NCI-H1092 (cell line): ENCODE measurements around the gene DYDC1.
"Not testable (repeated sequence)": the region's sequence is repeated elsewhere in the genome, so short reads cannot be mapped to it uniquely, and the experiment has no call there.

Source experiments
- DNase-seq: peaks from one replicate; lab custom pipeline; 2025; lab: John Stamatoyannopoulos, UW

The DYDC1 gene

DNA sequence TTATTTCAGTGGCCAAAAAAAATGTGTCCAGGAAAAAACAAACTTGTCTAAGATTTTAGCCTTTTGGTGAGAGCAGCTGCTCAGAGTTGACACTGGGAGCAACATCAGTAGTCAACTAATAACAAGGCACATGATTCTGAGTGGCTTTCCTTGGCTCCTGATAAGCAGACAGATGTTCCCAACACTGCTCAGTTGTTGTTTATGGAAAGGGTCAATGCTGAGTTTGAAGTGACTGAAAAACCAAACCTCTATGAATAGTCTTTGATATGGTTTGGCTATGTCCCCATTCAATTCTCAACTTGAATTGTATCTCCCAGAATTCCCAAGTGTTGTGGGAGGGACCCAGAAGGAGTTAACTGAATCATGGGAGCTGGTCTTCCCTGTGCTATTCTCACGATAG, 12.3 kb downstream of the DYDC1 start:
- DNase-seq = no peak

DNA sequence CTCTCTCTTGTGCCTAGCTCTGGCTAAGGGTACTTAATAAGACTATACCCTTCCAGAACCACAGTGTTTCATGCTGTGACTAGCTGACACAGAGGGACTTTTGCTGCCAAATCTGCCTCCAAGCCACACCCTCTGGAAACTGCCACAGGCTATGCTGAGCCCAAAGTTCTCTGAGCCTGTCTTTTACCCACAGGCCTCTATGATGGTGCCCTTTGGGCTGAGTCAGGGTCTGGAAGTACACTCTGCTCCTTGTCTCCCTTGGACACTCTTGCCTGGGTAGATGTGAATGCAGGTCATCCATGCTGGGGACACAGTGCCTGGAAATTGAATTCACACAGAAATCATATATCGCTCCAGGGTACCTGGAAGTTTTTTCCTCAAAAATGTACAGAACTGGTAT, 22.6 kb downstream of the DYDC1 start:
- no peak for DNase-seq

DNA sequence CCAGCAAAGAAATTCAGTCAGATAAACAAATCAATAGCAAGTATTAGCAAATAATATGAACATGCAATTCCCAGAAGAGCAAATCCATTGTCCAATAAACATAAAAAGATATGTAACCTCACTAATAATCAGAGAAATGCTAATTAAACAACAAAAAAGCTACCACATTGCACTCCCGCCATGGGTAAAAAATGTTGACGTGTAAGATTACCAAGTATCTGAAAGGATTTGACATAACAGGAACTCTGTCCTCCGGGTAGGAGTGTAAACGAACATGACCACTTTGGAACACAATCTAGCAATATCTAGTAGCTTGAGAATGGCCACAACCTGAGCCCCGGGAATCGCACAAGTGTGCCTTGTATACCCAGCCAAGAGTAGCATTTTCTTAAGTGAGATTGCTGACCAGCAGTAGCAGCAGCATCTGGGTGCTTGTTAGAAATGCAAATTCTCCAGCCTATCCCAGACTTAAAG, 31.6 kb downstream of the DYDC1 start:
- DNase-seq = no peak

DNA sequence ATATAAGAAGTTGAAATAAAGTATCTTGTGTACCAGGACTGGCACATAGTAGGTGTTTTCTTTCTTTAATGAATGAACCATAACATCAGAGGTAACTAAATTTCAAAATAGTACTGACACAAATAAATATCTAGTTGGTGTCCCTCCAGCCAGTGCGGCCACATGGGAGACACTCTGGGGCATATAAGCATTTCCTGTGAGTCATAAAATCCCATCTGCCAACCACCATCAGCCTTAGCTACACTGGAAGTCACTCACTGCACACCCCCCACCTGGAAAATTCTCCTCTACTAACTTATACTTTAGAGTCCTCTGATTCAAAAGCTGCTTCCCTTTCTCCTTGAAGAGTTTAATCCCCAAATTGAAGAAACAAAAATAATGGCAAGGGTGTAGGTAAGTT, 32.5 kb downstream of the DYDC1 start:
- no peak for DNase-seq

GRCh38 chr10:80323311-80323710, 33.2 kb downstream of the DYDC1 start:
- no peak for DNase-seq

DNA sequence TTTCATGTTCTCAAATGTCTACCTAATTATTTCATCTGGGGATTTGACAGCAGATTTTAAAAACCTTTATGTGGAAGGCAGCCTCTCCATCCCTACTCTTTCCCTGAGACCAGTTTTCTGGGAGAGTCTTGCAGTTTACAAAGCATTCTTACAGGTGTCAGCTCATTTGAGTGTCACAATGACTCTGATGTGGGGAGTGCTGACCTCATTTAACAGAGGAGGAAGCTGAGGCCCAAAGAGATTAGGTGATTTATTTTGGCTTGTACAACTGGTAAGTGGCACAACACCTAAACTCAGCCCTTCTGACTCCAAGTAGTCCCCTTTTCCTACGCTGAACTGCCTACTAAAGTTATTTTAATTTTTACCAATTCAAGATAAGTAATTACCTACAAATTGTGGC, 33.8 kb downstream of the DYDC1 start:
- DNase-seq = no peak

- DNase-seq = no peak
Observed at GRCh38 chr10:80322158-80322557, 34.4 kb downstream of the DYDC1 start.

GRCh38 chr10:80321183-80321582, 35.4 kb downstream of the DYDC1 start:
- DNase-seq = no peak

DNA sequence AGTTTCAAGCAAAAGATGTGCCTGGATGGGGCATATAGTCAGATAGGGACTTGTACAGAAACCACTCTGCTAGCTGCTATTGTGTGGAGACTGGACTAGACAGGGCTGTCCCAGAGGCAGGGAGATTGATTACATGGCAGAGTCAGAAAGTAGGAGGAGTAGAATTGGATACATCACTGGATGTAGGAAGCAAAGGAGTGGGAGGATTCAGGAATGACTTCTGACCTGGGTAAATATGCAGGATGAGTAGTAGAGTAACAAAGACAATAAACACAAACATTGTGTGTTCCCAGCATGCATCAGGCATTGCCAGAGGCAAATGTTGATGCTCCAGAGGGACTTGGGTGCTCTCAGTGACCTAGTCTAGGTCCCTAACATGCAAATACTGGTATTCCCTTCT, 36.2 kb downstream of the DYDC1 start:
- no peak for DNase-seq

DNA sequence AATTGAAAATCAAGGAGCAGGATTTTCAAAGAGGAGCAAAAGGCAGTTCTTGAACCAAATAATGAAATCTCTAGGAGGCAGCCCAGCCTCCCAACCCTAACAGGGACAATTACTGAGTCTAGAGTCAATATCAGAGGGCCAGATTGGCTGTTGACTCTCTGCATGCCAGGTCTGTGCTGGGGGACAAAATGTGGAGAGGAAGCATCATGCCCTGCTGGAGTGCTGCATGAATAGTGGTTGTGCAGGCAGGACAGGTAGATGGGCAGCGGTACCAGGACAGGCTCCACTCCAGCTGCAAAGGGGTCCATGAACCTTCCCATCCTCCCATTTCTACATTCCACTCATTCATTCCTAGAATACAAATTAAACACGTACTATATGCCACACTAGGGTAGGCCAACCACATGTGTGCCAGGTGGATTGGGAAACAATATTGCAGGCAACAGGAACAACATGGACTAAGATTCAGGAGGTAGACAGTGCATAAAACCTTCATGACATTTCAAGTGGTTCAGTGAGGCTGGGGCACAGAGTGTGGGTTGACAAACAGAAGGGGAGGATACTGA, 36.7 kb downstream of the DYDC1 start:
- DNase-seq = no peak

DNA sequence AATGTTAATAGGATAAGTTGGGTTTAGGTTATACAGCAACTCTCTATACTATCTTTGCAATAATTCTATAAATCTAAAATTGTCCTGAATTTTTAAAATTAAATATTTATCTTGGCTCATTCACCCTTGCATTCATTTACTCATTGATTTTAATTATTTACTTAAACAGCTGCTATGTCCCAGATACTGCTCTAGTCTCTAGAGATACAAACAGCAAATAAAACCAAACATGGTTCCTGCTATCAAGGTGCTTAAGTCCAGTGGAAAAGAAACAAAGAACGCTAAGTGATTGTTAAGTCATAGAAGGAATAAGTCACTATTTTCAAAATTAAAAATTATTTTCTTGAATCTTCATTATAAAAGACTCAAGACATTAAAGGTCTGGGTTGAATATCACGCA, 37.2 kb downstream of the DYDC1 start:
- no peak for DNase-seq

DNA sequence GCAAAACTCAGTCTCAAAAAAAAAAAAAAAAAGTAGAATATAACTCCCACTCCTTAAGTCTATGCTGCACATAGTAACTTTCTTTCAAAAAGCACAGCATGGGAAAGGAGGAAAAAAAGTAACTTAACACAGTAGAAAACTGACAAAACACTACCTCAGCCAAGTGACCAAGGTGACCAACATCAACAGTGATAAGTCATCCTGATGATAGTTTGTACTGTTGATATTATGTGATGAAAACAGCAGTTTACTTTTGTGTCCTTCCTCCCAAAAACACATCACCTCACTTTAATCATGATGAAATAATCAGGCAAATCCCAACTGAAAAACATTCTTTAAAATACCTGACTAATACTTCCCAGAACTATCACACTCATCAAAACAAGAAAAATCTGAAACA, 37.8 kb downstream of the DYDC1 start:
- DNase-seq = no peak

DNA sequence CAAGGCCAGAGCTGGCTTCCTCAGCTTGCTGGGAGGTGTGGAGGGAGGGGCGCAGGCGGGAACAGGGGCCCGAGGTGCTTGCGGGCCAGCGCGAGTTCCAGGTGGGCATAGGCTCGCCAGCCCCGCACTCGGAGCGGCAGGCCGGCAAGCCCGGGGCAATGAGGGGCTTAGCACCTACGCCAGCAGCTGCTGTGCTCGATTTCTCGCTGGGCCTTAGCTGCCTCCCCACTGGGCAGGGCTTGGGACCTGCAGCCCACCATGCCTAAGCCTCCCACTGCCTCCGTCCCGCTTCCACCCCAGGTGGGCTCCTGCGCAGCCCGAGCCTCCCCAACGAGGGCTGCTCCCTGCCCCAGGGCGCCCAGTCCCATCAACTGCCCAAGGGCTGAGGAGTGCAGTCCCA, 41.2 kb downstream of the DYDC1 start:
- no peak for DNase-seq

GRCh38 chr10:80313523-80313922, 43.0 kb downstream of the DYDC1 start:
- DNase-seq = no peak

GRCh38 chr10:80305989-80306388, 50.6 kb downstream of the DYDC1 start:
- not testable (repeated sequence) for DNase-seq

GRCh38 chr10:80296942-80297341, 59.6 kb downstream of the DYDC1 start:
- DNase-seq = no peak

- no peak for DNase-seq
Observed at GRCh38 chr10:80292607-80293239, 63.8 kb downstream of the DYDC1 start.

GRCh38 chr10:80290474-80291220, 65.9 kb downstream of the DYDC1 start:
- no peak for DNase-seq

- no peak for DNase-seq
Observed at GRCh38 chr10:80289451-80290287, 66.9 kb downstream of the DYDC1 start, which contains the start of gene MAT1A. TSS of gene MAT1A (minus strand) at chr10:80289658. CDS start at chr10:80289423, 235 bp downstream.

GRCh38 chr10:80288849-80289248, 67.7 kb downstream of the DYDC1 start:
- DNase-seq = no peak
